ENCODE measurements around the gene PMPCB.
"Not testable (repeated sequence)": the region's sequence is repeated elsewhere in the genome, so short reads cannot be mapped to it uniquely, and the experiment has no call there.

Gene PMPCB

GRCh38 chr7:103296901-103297836 lies at the start of gene PMPCB:
TSS of gene PMPCB (plus strand) at chr7:103297435. CDS start at chr7:103297460, 25 bp downstream.
- Histone ChIP-seq H3K9me3 (ENCODE audit: control insufficient read depth in 1 of 2, low read length in 2 of 2) (no peaks in the 10 kb centered on the region), H3K36me3 (ENCODE audit: control insufficient read depth in 1 of 2, insufficient read depth in 2 of 2, low read length in 2 of 2) (peaks cover 20 to 32% of the 10 kb centered on the region in 2 donors), H3K27ac (ENCODE audit: low read length) (peak within 1 kb of the TSS; percentile 45), H3K4me1 (ENCODE audit: control insufficient read depth in 1 of 2, insufficient read depth in 2 of 2, low read length in 2 of 2) (peaks cover 15 to 24% of the 10 kb centered on the region in 2 donors), H3K4me3 (ENCODE audit: low read depth in 1 of 2, low read length in 2 of 2) (peak within 1 kb of the TSS; percentile 70 to 94), H3K27me3 (ENCODE audit: low read depth, low read length) (no peaks in the 10 kb centered on the region)

- H3K9me3 ChIP-seq (ENCODE audit: control insufficient read depth in 1 of 2, low read length in 2 of 2); H3K4me3 ChIP-seq (ENCODE audit: low read depth in 1 of 2, low read length in 2 of 2): not testable (repeated sequence)
Measured at GRCh38 chr7:103253699-103254506, 43.3 kb upstream of the PMPCB start.

GRCh38 chr7:103264054-103264453 lies 33.2 kb upstream of the PMPCB start:
- not testable (repeated sequence) for H3K9me3 ChIP-seq (ENCODE audit: control insufficient read depth in 1 of 2, low read length in 2 of 2); H3K4me1 ChIP-seq (ENCODE audit: control insufficient read depth in 1 of 2, insufficient read depth in 2 of 2, low read length in 2 of 2); H3K27ac ChIP-seq (ENCODE audit: low read length); H3K4me3 ChIP-seq (ENCODE audit: low read depth in 1 of 2, low read length in 2 of 2); H3K36me3 ChIP-seq (ENCODE audit: control insufficient read depth in 1 of 2, insufficient read depth in 2 of 2, low read length in 2 of 2); H3K27me3 ChIP-seq (ENCODE audit: low read depth, low read length)

More at GRCh38 chr7:103253699-103254506, 43.3 kb upstream of the PMPCB start:
- H3K27ac ChIP-seq (ENCODE audit: low read length); H3K4me1 ChIP-seq (ENCODE audit: control insufficient read depth in 1 of 2, insufficient read depth in 2 of 2, low read length in 2 of 2); H3K27me3 ChIP-seq (ENCODE audit: low read depth, low read length); H3K36me3 ChIP-seq (ENCODE audit: control insufficient read depth in 1 of 2, insufficient read depth in 2 of 2, low read length in 2 of 2): not testable (repeated sequence)

- H3K27me3 ChIP-seq (ENCODE audit: low read depth, low read length): not testable (repeated sequence)
Measured at GRCh38 chr7:103266229-103266628, 31.0 kb upstream of the PMPCB start.

GRCh38 chr7:103273374-103273773 lies 23.9 kb upstream of the PMPCB start:
- H3K36me3 ChIP-seq (ENCODE audit: control insufficient read depth in 1 of 2, insufficient read depth in 2 of 2, low read length in 2 of 2); H3K27me3 ChIP-seq (ENCODE audit: low read depth, low read length): not testable (repeated sequence)

More at GRCh38 chr7:103266229-103266628, 31.0 kb upstream of the PMPCB start:
- H3K4me3 ChIP-seq (ENCODE audit: low read depth in 1 of 2, low read length in 2 of 2); H3K4me1 ChIP-seq (ENCODE audit: control insufficient read depth in 1 of 2, insufficient read depth in 2 of 2, low read length in 2 of 2); H3K9me3 ChIP-seq (ENCODE audit: control insufficient read depth in 1 of 2, low read length in 2 of 2); H3K27ac ChIP-seq (ENCODE audit: low read length); H3K36me3 ChIP-seq (ENCODE audit: control insufficient read depth in 1 of 2, insufficient read depth in 2 of 2, low read length in 2 of 2): not testable (repeated sequence)

GRCh38 chr7:103274867-103275266 lies 22.4 kb upstream of the PMPCB start:
- H3K4me3 ChIP-seq (ENCODE audit: low read depth in 1 of 2, low read length in 2 of 2); H3K9me3 ChIP-seq (ENCODE audit: control insufficient read depth in 1 of 2, low read length in 2 of 2); H3K27me3 ChIP-seq (ENCODE audit: low read depth, low read length); H3K4me1 ChIP-seq (ENCODE audit: control insufficient read depth in 1 of 2, insufficient read depth in 2 of 2, low read length in 2 of 2); H3K36me3 ChIP-seq (ENCODE audit: control insufficient read depth in 1 of 2, insufficient read depth in 2 of 2, low read length in 2 of 2); H3K27ac ChIP-seq (ENCODE audit: low read length): not testable (repeated sequence)

More at GRCh38 chr7:103273374-103273773, 23.9 kb upstream of the PMPCB start:
- not testable (repeated sequence) for H3K4me1 ChIP-seq (ENCODE audit: control insufficient read depth in 1 of 2, insufficient read depth in 2 of 2, low read length in 2 of 2); H3K27ac ChIP-seq (ENCODE audit: low read length); H3K4me3 ChIP-seq (ENCODE audit: low read depth in 1 of 2, low read length in 2 of 2); H3K9me3 ChIP-seq (ENCODE audit: control insufficient read depth in 1 of 2, low read length in 2 of 2)

- not testable (repeated sequence) for H3K27me3 ChIP-seq (ENCODE audit: low read depth, low read length); H3K36me3 ChIP-seq (ENCODE audit: control insufficient read depth in 1 of 2, insufficient read depth in 2 of 2, low read length in 2 of 2); H3K4me3 ChIP-seq (ENCODE audit: low read depth in 1 of 2, low read length in 2 of 2); H3K27ac ChIP-seq (ENCODE audit: low read length); H3K4me1 ChIP-seq (ENCODE audit: control insufficient read depth in 1 of 2, insufficient read depth in 2 of 2, low read length in 2 of 2); H3K9me3 ChIP-seq (ENCODE audit: control insufficient read depth in 1 of 2, low read length in 2 of 2)
Measured at GRCh38 chr7:103278195-103278594, 19.0 kb upstream of the PMPCB start.

- not testable (repeated sequence) for H3K9me3 ChIP-seq (ENCODE audit: control insufficient read depth in 1 of 2, low read length in 2 of 2); H3K27ac ChIP-seq (ENCODE audit: low read length); H3K4me1 ChIP-seq (ENCODE audit: control insufficient read depth in 1 of 2, insufficient read depth in 2 of 2, low read length in 2 of 2); H3K27me3 ChIP-seq (ENCODE audit: low read depth, low read length); H3K36me3 ChIP-seq (ENCODE audit: control insufficient read depth in 1 of 2, insufficient read depth in 2 of 2, low read length in 2 of 2)
- H3K4me3 ChIP-seq (ENCODE audit: low read depth in 1 of 2, low read length in 2 of 2): peak overlapping the region; percentile 39 to 87
Measured at GRCh38 chr7:103279636-103279962, 17.6 kb upstream of the PMPCB start.

- H3K4me3 ChIP-seq (ENCODE audit: low read depth in 1 of 2, low read length in 2 of 2): peak overlapping the region; percentile 39 to 87
- H3K27me3 ChIP-seq (ENCODE audit: low read depth, low read length); H3K36me3 ChIP-seq (ENCODE audit: control insufficient read depth in 1 of 2, insufficient read depth in 2 of 2, low read length in 2 of 2); H3K27ac ChIP-seq (ENCODE audit: low read length); H3K9me3 ChIP-seq (ENCODE audit: control insufficient read depth in 1 of 2, low read length in 2 of 2); H3K4me1 ChIP-seq (ENCODE audit: control insufficient read depth in 1 of 2, insufficient read depth in 2 of 2, low read length in 2 of 2): not testable (repeated sequence)
Measured at GRCh38 chr7:103279963-103280802, 17.1 kb upstream of the PMPCB start.

- H3K36me3 ChIP-seq (ENCODE audit: control insufficient read depth in 1 of 2, insufficient read depth in 2 of 2, low read length in 2 of 2); H3K4me1 ChIP-seq (ENCODE audit: control insufficient read depth in 1 of 2, insufficient read depth in 2 of 2, low read length in 2 of 2); H3K27ac ChIP-seq (ENCODE audit: low read length); H3K27me3 ChIP-seq (ENCODE audit: low read depth, low read length); H3K9me3 ChIP-seq (ENCODE audit: control insufficient read depth in 1 of 2, low read length in 2 of 2): not testable (repeated sequence)
- peak overlapping the region; percentile 39 to 87 for H3K4me3 ChIP-seq (ENCODE audit: low read depth in 1 of 2, low read length in 2 of 2)
Measured at GRCh38 chr7:103280803-103281155, 16.5 kb upstream of the PMPCB start.

GRCh38 chr7:103282802-103283427 lies 14.3 kb upstream of the PMPCB start:
- H3K9me3 ChIP-seq (ENCODE audit: control insufficient read depth in 1 of 2, low read length in 2 of 2); H3K27me3 ChIP-seq (ENCODE audit: low read depth, low read length); H3K36me3 ChIP-seq (ENCODE audit: control insufficient read depth in 1 of 2, insufficient read depth in 2 of 2, low read length in 2 of 2); H3K27ac ChIP-seq (ENCODE audit: low read length); H3K4me3 ChIP-seq (ENCODE audit: low read depth in 1 of 2, low read length in 2 of 2); H3K4me1 ChIP-seq (ENCODE audit: control insufficient read depth in 1 of 2, insufficient read depth in 2 of 2, low read length in 2 of 2): not testable (repeated sequence)

All from muscle layer of duodenum (tissue), 2 donors.